Heart right ventricle (tissue), 16 donors: ENCODE results near the gene NCKAP5. TPM values are rescaled to one million over a fixed set of nuclear protein-coding genes. Genes with fewer than 3 reads are reported as not detected.

Experiments used
- ATAC-seq, 8 donors: fragments of 200-7000 bp; cut with Tn5 transposase; one replicate each; pipeline ENCODE4 v1.9.1; 2020; ENCODE audit warnings: mild to moderate bottlenecking in 8 of 8, moderate library complexity in 8 of 8, moderate number of reproducible peaks in 1 of 8
- DNase-seq, 2 donors: peaks; one replicate each; pipeline ENCODE4 v3.0.0-alpha.2; 2020
- H3K27ac ChIP-seq, 10 donors: fragments of 200-600 bp; sonication (generic) in 2 of 10; one replicate each; pipeline versions ENCODE4 v1.5.0 to v1.8.0; 2020 to 2022; ENCODE audit warnings: mild to moderate bottlenecking in 3 of 10
- H3K27me3 ChIP-seq, 7 donors: fragments of 200-600 bp; one replicate each; pipeline ENCODE4 v1.8.0; 2021 to 2022; ENCODE audit warnings: mild to moderate bottlenecking in 2 of 7
- H3K36me3 ChIP-seq, 9 donors: fragments of 200-600 bp; sonication (generic) in 1 of 9; one replicate each; pipeline versions ENCODE4 v1.5.0 to v1.8.0; 2020 to 2022; ENCODE audit warnings: mild to moderate bottlenecking in 2 of 9
- H3K4me1 ChIP-seq, 9 donors: fragments of 200-600 bp; sonication (generic) in 1 of 9; one replicate each; pipeline versions ENCODE4 v1.5.0 to v1.8.0; 2020 to 2022; ENCODE audit warnings: mild to moderate bottlenecking in 4 of 9
- H3K4me3 ChIP-seq, 10 donors: fragments of 200-600 bp; sonication (generic) in 2 of 10; one replicate each; pipeline versions ENCODE4 v1.5.0 to v1.8.0; 2020 to 2022; ENCODE audit warnings: mild to moderate bottlenecking in 7 of 10, moderate library complexity in 2 of 10
- H3K9me3 ChIP-seq, 11 donors: fragments of 200-600 bp in 10 of 11; sonication (generic) in 2 of 11; one replicate each; pipeline versions ENCODE4 v1.5.0 to v1.8.0; 2013 to 2022; ENCODE audit warnings: mild to moderate bottlenecking in 2 of 11, control low read depth in 1 of 11, moderate library complexity in 1 of 11
- WGBS, 2 donors: extraction: QIAGEN DNeasy Blood & Tissue Kit; methylation state at CpG; one replicate each; pipeline ENCODE4 v1.1.7; 2013; ENCODE audit warnings: inconsistent platforms in 1 of 2; 5-methylcytosine and 5-hydroxymethylcytosine counted together
- intact Hi-C, 10 donors: fragments of 100-400 bp; cut with DNase I; formaldehyde crosslinking; loops; one replicate each; pipeline versions ENCODE4 v1.11.1 to v1.14.2; 2022
- polyA plus RNA-seq, 2 donors: library from polyadenylated mRNA; stranded (reverse); fragments of 200-250 nt; gene quantifications; one replicate each; pipeline ENCODE4 v1.2.3, GENCODE V29; 2013
- total RNA-seq, 10 donors: library from RNA; stranded (reverse); fragmentation: NEBNext Ultra II Directional in 3 of 10; extraction: Animal tissue kit (Norgen Biotek cat#: 25700) in 3 of 10; gene quantifications; one replicate each; pipeline versions ENCODE4 v1.2.1 to v1.2.4, GENCODE V29; 2021 to 2023
- TF ChIP-seq, protein P1 (sequence below), 9 donors: fragments of 200-600 bp; sonication (generic) in 2 of 9; IDR thresholded peaks; one replicate each; pipeline versions ENCODE4 v1.5.0 to v1.8.0; 2021 to 2022; ENCODE audit warnings: antibody characterized with exemption in 9 of 9, mild to moderate bottlenecking in 5 of 9, moderate library complexity in 1 of 9
- donor health status: Arrhythmogenic right ventricular cardiomyopathy.
- donor health status: ischemic (EF 13 %, LVEDD 7.1; RV severe dilation, severe dysfunction).
- donor health status: healthy with polysubstance abuse.
- donor health status: DM: no; HTN: yes; CAD: no.
- donor health status: DM: no; HTN: no; CAD: no.
- donor health status: ischemic (EF 25% LVEDD 6.9; RV normal size, moderate dysfunction).
- donor health status: ischemic (EF 25% LVEDD 5.7; RV mildly dilated, moderate dysfunction).
- donor health status: healthy.
- donor health status: DM: yes; HTN: yes; CAD: no.
- donor health status: Ischemic cardiomyopathy.
- donor health status: ischemic (EF 35%, LVEDD 5.7; RV mildly dilated, moderate dysfunction).
- donor health status: nonischemic (EF 11% LVEDD 7.7; RV severe dilation, severe dysfunction).
- donor health status: DM: yes; HTN: yes; CAD: no.
- donor health status: PGD.
- donor health status: ischemic (EF 29% LVEDD 5.4; RV normal size, mild dysfunction).
- donor health status: nonischemic (EF 23%, LVEDD 6.1; RV moderate dilation, normal function).

Gene NCKAP5
- total and polyA plus RNA-seq, 12 donors, result 0.57 to 11.7 (median 6.2) TPM

GRCh38 chr2:133124446-133124845, 443.8 kb downstream of the NCKAP5 start:
- WGBS, 2 donors, result 87 to 88% methylated on average over 5 of the region's 5 CpGs
- no peaks in the 10 kb centered on the region for H3K27me3 ChIP-seq
- no peak for ATAC-seq
- intact Hi-C loops, result no loop called here
- no peaks in the 10 kb centered on the region for H3K9me3 ChIP-seq
- peaks cover 0 to 14% (median 0%) of the 10 kb centered on the region in 9 donors for H3K4me1 ChIP-seq
- no peak overlapping the region for H3K27ac ChIP-seq
- no peak overlapping the region for H3K4me3 ChIP-seq
- no peak for DNase-seq
- peaks cover 0 to 4% (median 0%) of the 10 kb centered on the region in 9 donors for H3K36me3 ChIP-seq
- TF ChIP-seq, protein P1, sequence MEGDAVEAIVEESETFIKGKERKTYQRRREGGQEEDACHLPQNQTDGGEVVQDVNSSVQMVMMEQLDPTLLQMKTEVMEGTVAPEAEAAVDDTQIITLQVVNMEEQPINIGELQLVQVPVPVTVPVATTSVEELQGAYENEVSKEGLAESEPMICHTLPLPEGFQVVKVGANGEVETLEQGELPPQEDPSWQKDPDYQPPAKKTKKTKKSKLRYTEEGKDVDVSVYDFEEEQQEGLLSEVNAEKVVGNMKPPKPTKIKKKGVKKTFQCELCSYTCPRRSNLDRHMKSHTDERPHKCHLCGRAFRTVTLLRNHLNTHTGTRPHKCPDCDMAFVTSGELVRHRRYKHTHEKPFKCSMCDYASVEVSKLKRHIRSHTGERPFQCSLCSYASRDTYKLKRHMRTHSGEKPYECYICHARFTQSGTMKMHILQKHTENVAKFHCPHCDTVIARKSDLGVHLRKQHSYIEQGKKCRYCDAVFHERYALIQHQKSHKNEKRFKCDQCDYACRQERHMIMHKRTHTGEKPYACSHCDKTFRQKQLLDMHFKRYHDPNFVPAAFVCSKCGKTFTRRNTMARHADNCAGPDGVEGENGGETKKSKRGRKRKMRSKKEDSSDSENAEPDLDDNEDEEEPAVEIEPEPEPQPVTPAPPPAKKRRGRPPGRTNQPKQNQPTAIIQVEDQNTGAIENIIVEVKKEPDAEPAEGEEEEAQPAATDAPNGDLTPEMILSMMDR (IDR thresholded peaks at IDR 0.05), result no peak

- intact Hi-C loops, result no loop called here
- ATAC-seq (no peak), DNase-seq (no peak)
- H3K27me3 ChIP-seq, result no peaks in the 10 kb centered on the region
- peaks cover 0 to 4% (median 0%) of the 10 kb centered on the region in 9 donors for H3K36me3 ChIP-seq
- H3K4me1 ChIP-seq, result peaks cover 0 to 14% (median 0%) of the 10 kb centered on the region in 9 donors
- no peaks in the 10 kb centered on the region for H3K9me3 ChIP-seq
- WGBS, 2 donors, result 87 to 95% methylated on average over 5 of the region's 5 CpGs
- no peak overlapping the region for H3K4me3 ChIP-seq
- TF ChIP-seq, protein P1 (IDR thresholded peaks at IDR 0.05), result no peak
- H3K27ac ChIP-seq, result no peak overlapping the region
Observed at GRCh38 chr2:133123904-133124303, 444.4 kb downstream of the NCKAP5 start.

- H3K27me3 ChIP-seq, result no peaks in the 10 kb centered on the region
- whole genome bisulfite sequencing, 2 donors, result 91 to 93% methylated on average over 1 of the region's 1 CpG
- no peak overlapping the region for H3K4me3 ChIP-seq
- DNase-seq, result no peak
- H3K4me1 ChIP-seq, result peaks cover 0 to 14% (median 0%) of the 10 kb centered on the region in 9 donors
- peaks cover 0 to 4% (median 0%) of the 10 kb centered on the region in 9 donors for H3K36me3 ChIP-seq
- no peak for ATAC-seq
- no peak overlapping the region for H3K27ac ChIP-seq
- TF ChIP-seq, protein P1 (IDR thresholded peaks at IDR 0.05), result no peak
- intact Hi-C loops, result no loop called here
- H3K9me3 ChIP-seq, result no peaks in the 10 kb centered on the region
Observed at GRCh38 chr2:133123393-133123792, 444.9 kb downstream of the NCKAP5 start.

DNA sequence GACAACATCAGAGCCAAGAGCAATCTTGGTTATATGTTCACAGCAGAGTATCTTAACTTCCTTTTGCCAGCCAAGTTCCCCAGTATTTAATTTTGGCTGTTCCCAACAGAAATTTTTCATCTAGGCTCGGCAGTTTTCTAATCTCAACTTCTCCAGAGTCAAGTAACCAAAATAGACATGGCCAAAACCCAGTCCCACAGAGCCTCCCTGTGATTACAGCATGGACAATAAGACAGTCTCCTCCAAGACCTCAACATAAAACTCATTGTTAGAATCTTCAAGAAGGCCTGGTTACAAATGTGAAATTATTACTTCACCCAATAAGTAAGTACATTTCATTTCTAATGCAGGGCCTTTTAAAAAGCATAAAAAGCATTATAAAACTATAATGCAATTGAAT, 445.7 kb downstream of the NCKAP5 start:
- peaks cover 0 to 14% (median 0%) of the 10 kb centered on the region in 9 donors for H3K4me1 ChIP-seq
- H3K27ac ChIP-seq, result no peak overlapping the region
- TF ChIP-seq, protein P1 (IDR thresholded peaks at IDR 0.05), result no peak
- ATAC-seq (peak in 1 of 8 donors; percentile 42), DNase-seq (no peak)
- no peak overlapping the region for H3K4me3 ChIP-seq
- no peaks in the 10 kb centered on the region for H3K36me3 ChIP-seq
- H3K9me3 ChIP-seq, result no peaks in the 10 kb centered on the region
- 12 to 13% methylated on average over 1 of the region's 1 CpG for WGBS, 2 donors
- no peaks in the 10 kb centered on the region for H3K27me3 ChIP-seq
- intact Hi-C loops, result no loop called here
